HG03457 (cell line): Measurements from ENCODE around the gene OPA1.

ENCODE experiments used
- ATAC-seq: cut with Tn5 transposase; IDR thresholded peaks from one replicate; pipeline ENCODE4 v1.9.1; 2021; ENCODE audit warnings: moderate number of reproducible peaks; ENCODE audit not compliant: unreplicated experiment

OPA1 gene, protein sequence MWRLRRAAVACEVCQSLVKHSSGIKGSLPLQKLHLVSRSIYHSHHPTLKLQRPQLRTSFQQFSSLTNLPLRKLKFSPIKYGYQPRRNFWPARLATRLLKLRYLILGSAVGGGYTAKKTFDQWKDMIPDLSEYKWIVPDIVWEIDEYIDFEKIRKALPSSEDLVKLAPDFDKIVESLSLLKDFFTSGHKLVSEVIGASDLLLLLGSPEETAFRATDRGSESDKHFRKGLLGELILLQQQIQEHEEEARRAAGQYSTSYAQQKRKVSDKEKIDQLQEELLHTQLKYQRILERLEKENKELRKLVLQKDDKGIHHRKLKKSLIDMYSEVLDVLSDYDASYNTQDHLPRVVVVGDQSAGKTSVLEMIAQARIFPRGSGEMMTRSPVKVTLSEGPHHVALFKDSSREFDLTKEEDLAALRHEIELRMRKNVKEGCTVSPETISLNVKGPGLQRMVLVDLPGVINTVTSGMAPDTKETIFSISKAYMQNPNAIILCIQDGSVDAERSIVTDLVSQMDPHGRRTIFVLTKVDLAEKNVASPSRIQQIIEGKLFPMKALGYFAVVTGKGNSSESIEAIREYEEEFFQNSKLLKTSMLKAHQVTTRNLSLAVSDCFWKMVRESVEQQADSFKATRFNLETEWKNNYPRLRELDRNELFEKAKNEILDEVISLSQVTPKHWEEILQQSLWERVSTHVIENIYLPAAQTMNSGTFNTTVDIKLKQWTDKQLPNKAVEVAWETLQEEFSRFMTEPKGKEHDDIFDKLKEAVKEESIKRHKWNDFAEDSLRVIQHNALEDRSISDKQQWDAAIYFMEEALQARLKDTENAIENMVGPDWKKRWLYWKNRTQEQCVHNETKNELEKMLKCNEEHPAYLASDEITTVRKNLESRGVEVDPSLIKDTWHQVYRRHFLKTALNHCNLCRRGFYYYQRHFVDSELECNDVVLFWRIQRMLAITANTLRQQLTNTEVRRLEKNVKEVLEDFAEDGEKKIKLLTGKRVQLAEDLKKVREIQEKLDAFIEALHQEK

DNA sequence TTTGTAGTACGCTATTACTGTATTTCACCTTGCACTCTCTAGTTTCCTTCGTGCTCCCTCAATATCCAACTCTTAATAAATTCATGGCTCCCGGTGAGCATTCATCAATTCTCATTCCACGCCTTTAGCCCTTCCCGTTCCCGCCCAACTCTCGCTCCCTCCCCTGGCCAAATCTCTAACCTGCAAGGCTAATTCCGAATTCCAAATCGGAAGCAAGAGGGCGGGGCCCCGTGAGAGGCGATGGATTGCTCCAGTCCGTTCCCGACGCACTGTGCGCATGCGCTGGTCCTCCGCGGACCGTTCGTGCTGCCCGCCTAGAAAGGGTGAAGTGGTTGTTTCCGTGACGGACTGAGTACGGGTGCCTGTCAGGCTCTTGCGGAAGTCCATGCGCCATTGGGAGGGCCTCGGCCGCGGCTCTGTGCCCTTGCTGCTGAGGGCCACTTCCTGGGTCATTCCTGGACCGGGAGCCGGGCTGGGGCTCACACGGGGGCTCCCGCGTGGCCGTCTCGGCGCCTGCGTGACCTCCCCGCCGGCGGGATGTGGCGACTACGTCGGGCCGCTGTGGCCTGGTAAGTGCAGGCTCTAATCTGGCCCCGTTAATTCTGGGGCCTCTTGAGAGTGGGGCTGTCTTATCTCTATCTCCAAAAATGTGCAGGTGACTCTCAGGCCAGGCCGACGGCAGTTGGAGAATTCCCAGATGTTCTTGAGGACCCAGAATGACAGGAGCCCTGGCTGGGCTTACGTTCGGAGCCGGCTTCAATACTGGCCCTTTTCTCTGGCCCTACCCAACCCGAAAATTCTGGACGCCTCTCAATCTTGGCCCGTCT, at the start of gene OPA1:
Gene OPA1 (plus strand): TSS at position 368 of the 827 bp plus-strand sequence. CDS start 170 bp downstream, at position 538.
- ATAC-seq = peak; percentile 99

DNA sequence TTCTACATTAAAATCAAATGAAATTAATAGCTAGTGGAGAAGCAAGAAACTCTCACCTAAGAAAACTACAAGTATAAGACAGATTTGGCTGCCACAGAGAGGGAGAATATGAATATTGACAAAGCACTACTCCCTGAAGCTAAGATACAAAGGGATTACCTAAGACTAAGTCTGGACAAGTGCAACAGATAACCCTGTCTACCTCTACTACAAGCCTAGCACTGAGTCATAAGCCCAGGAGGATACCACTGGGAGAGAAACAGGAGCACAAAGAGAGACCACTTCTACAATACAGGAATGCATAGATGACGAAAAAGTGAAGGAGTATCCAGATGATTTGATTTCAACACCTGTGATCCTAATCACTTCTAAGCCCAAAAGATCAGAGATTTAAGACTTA, 48.7 kb upstream of the OPA1 start:
- ATAC-seq = no peak

DNA sequence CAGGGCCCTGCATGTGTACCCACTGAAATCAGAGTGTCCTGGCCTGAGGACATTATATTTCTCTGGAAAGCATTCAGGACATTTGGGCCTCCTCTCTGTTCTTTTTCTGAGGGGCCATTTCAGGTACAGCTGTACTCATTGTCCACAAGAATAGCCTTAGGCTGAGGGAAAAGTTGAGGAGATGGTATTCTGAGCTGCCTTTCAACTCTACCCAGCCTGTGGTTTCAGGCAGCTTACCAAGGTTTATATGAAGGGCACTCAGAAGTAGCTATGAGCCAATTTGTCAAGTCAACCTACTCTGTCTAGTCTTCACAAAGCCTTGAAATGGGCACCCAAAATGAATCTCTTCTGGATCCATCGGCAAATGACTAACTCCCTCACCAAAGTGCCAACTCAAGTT, 47.7 kb upstream of the OPA1 start:
- ATAC-seq = no peak

DNA sequence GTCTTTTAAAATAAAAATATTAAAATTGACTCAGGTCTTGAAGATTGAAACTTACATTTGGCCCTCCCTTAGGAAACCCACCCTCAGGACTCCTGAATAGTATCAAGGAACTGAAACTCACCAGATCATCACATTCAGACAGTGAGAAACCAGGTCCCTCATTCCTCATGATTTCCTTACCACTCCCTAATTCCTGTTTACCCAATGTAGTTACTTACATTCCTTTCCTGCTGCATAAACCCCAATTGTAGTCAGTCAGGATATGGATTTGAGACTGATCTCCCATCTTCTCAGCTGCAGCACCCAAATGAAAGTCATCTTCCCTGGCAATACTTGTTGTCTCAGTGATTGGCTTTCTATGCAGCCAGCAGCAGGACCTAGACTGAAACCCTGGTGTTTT, 46.9 kb upstream of the OPA1 start:
- ATAC-seq = no peak

DNA sequence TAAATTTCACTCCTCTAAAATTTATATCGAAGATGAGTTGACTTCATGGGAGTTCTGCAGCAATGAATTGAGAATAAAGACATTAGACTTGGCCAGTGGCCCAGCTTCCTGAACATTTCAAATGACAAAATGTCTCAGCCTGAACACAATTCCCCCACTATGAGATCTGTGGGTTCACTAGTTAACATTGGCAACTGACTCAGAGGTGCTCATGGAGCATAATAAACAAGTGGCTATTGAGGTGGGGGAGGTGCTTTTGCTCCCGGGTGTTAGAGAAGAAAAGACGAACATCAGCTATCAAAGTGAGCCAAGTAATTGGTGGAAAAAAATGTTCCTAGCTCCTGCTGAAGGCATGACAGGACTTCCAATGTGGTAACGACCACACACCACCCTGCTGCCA, 44.6 kb upstream of the OPA1 start:
- ATAC-seq = no peak

DNA sequence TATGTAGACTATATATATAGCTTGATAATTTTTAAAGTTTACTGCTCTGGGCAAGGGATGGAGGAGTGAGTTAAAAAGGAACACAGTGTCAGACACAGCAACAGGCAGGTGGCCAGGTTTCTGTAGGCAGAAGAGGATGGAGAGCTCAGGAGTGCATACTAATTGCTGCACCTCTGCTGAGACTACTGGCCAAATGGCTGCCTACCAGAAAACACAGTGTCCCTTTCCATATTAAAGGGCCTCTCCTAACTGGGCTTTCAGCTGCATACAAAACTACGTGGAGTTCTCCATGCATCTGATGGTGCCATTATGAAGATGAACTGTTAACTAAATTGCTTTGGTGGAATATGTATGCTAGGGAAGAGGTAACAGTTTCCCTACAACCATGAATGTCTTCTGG, 40.1 kb upstream of the OPA1 start:
- ATAC-seq = no peak

DNA sequence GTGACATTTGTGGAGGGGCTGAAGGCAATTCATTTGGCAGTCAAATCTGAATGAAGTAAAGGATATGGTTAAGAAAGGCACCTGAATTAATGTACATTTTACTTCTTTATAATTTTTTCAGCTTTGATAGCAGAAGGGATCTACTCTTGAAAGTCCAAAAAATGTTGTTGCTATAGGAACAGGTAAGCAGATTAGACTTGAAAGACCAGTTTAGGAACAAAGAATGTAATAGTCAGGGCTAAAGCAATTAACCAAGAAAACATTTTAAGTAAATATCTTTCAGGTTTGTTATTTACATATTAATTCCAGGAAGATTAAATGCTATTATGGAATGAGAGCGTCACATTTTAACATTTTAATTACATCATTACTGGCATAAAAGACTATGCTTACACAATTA, 39.4 kb upstream of the OPA1 start:
- no peak for ATAC-seq

DNA sequence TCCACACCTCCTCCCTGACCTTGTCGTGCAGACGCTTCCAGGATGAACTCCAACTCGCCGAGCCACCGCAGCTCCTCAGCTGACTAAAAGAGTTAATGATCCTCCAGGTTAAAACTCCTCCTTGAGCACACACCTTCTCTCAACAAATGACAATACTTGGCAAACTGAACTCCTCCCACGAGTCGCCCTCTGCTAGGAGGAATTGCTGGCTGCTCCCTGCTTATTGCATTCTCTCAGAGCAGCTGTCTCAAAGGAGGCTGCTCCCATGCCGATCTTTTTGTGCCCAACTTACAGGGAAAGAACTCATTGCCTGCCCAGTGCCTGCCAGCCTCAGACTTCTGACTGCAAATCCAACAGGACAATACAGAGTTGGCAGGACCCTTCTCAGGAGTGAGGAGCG, 38.2 kb upstream of the OPA1 start, which contains the start of gene ATP13A4:
Gene ATP13A4 (minus strand): TSS at position 85 of the 400 bp plus-strand sequence. CDS start 96 bp downstream, outside the sequence.
- ATAC-seq = no peak

DNA sequence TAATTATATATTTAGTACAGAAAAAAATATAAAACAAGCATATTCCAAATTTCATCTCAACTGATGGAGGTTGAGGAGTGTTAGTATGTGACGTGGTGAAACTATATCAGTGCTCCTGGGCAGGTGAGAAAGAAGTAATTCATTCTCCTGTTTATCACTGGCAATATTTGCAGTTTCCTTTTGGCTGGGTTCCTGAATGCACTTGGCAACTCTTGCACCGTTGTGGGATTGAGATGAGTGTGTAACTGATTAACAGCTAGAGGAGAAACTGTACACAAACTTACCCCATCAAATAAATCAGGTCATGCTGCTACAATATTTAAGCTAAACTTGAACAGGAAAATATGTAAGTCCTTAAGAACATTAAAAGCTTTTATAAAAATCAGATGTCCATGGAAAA, 36.2 kb upstream of the OPA1 start:
- ATAC-seq = no peak

DNA sequence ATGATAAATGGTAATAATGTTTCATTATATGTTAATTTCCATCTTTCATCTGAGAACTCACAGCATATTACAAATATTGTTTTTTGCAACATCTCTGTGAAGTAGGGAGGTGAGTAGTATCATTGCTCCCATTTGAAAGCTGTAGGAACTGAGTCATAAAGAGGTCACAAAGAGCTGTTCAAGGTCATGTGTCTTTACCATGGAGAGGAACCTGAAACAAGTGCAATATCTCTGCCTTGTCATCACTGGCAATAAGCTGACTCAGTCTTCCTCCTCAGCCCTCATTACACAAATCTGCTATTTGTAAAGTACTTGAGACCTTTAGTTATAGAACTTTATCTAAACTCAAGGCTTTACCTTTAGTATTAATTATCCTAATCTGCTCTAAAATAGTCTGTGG, 33.9 kb upstream of the OPA1 start:
- ATAC-seq = no peak

DNA sequence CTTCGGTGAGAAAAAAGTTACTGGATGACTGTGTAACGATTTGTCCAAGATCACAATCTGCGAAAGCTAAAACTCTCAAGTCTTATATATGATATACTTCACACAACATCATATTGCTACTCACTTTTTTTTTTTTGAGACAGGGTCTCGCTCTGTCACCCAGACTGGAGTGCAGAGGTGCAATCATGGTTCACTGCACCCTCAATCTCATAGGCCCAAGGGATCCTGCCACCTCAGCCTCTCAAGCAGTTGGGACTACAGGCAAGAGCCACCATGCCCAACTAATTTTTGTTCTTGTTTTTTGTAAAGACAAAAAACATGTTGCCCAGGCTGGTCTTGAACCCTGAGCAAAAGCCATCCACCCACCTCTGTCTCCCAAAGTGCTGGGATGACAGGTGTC, 32.9 kb upstream of the OPA1 start:
- ATAC-seq = no peak

DNA sequence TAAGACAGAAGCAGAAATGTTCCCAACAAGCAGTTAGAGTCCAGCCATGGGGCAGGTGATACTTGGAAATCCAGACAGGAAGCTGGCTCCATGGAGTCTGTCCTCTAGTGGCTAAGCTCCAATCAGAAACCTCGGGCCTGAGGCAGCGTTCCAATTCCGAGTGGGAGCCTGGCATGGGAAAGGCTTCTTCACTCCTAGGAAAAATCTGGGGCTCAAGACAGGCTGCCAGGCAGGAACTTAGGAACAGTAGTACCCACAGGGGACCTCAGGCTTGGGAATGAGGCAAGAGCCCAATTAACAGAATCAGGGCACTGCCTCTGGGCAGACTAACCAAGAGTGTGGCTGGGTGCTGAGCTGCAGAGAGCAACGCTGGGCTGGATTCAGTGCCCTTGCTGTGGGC, 32.1 kb upstream of the OPA1 start:
- ATAC-seq = no peak

DNA sequence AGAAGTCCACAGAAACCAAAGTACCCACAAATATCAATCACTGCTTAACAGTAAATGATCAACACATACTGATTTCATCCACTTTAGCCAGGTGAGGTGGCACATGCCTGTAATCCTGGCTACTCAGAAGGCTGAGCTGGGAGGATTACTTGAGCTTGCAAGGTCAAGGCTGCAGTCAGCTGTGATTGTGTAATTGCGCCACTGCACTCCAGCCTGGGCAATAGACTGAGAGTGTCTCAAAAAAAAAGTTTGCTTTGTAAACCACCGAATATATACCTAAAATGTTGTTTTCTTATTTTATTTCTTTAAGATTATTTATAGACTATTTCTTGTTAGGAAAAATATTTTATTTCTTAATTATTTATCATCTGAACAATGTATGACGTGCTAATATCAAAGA, 29.6 kb upstream of the OPA1 start:
- no peak for ATAC-seq

DNA sequence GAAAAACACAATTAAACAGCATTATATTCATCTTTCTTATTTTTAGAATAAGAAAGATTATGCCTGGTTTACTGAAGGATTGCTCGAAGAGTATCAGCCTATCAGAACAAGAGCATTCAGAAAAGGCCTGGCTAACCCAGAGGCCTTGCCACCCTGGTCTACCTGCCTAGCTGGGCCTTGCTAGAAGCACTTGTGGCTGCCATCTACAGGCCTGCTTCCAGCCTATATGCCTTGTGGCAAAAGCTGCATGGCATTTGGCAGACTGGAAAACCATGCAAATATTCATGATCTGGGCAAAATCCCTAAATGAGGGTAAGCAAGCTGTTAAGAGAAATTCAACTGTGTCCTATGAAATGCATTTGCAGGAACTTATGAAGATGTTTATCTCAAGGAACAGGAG, 29.0 kb upstream of the OPA1 start:
- ATAC-seq = no peak

DNA sequence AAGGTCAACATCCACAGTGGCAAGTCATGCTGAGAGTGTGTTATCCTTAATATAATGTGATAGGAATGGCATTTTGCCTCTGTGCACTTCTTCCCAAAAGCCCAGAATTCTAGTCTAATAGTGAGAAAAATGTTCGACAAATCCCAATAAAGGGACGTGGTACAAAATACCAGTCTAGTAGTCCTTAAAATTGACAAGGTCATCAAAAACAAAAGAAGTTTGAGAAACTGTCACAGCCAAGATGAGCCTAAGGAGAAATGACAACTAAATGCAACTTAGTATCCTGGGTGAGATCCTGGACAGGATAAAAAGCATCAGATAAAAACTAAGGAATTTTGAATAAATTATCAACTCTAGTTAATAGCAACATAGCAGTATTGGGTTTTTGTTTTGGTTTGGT, 23.9 kb upstream of the OPA1 start:
- ATAC-seq = no peak

DNA sequence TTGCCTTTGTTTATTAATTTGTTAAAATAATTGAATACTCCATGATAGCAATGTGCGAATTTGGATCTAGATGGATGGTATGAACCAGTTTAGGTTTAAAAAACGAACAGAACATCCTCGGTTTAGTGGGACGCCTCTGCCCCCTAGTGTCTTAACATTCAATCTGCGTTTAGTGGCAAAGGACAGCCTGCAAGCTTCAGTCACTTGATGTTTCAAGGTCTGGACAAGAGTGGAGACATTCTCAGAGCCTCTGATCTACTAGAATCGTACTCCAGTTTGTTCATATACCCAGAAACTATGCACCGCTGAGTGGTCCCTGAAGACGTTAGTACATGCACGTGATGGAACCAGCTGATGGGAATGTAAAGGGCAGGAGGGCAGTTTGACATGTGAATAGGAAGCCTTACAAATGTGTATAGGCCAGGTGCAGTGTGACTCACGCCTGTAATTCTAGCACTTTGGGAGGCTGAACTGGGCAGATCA, 20.5 kb upstream of the OPA1 start:
- ATAC-seq = no peak

DNA sequence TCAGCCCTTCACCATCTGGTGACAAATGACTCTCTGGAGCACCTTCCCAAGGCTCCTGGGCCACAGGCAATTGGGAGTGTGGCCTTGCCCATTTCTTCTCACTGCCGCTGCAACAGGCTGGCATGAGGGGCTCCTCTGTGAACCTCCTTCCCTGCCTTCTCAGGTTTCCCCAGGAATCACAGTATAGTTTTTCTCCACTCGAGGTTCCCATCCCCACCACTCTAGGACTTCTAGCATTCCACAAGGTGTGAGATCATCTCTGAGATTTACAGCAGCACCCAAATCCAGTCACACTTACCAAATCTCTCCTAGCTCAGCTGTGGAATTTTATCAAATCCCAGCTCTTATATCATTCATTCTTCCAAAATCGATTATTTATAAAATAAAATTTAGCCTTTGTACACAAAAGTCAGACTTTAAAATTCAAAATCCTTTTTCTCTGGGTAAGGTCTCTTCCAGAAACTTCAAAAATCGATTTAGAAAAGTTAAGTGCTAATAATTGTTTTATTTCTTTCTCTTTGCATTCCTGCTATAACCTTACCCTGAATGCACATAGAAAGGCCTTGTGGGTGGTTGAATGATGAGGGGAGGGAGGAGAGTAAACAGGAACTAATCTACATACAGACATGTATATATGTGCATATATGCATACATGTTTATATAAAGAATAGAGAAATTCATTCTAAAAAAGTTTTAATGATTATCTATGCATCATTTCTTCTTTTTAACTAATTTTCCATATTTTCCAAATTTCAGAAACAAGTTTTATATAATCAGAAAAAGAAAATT, 19.4 kb upstream of the OPA1 start:
- no peak for ATAC-seq

DNA sequence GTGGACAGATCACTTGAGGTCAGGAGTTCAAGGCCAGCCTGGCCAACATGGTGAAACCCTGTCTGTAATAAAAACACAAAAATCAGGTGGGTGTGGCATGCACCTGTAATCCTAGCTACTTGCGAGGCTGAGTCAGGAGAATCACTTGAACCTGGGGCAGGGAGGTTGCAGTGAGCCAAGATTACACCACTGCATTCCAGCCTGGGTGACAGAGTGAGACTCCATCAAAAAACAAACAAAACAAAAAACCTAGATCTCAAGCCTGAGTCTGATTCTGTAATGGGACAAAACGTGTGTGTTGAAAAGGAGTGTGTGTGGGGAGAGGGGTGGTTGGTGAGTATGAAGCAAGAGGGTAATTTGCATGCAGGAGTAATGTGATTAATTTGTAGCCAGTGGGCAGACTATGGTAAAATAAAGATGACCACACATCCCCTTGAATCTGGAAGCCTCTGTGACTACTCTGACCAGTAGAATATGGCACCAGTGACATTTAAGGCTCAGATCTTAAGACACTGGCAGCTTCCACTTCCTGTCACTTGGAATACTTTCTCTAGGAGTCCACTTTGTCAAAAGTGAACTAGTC, 18.4 kb upstream of the OPA1 start:
- ATAC-seq = no peak

DNA sequence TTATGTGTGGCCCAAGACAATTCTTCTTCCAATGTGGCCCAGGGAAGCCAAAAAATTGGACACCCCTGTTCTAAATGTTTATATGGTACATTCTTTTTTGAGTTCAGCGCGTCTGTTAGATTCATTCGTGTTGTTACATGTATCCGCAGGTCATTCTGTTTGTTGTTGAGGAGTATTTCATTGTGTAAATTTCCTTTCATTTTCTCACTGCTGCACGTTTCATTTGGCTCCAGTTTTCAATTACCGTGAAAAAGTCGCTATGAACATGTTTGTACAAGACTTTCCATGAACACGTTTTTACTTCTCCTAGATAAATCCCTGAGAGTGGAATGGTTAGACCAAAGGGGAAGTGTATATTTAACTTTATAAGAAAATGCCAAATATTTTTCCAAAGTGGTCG, 7.5 kb upstream of the OPA1 start:
- no peak for ATAC-seq

DNA sequence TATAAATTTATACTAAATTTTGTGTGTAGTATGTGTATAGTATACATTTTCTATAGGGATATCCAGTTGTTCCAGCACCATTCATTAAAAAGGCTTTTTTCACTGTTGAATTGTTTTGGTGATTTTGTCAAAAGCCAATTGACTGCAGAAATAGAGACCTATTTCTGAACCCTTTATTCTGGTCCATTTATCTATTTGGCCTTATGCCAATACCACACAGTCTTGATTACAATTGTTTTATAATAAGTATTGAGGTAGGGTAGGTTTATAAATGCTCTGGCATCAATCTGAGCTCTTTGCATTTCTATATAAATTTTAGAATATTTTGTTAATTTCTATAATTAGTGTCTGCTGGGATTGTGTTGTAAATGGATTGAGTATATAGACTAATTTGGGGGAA, 6.5 kb upstream of the OPA1 start:
- no peak for ATAC-seq
